Stimulated activated CD8-positive, alpha-beta memory T cell treated with anti-CD3 and anti-CD28 coated beads, Interleukin-15, amount 100 ng/mL, for 48 hours (primary cell): ENCODE measurements around the gene DOK4.
"Not testable (repeated sequence)": the region's sequence is repeated elsewhere in the genome, so short reads cannot be mapped to it uniquely, and the experiment has no call there.

Experiments
- DNase-seq, 2 donors: peaks; one replicate each; pipeline ENCODE4 v3.0.0-alpha.2; 2020; ENCODE audit warnings: low read depth in 2 of 2

DOK4 gene

GRCh38 chr16:57447186-57447962 lies 38.9 kb downstream of the DOK4 start, which contains the start of the genes CIAPIN1 and COQ9:
CIAPIN1 (minus strand) TSS chr16:57447385; CDS start chr16:57440928, 6,457 bp downstream.
COQ9 (plus strand) TSS chr16:57447479; CDS start chr16:57447506, 27 bp downstream.
- DNase-seq = peak; percentile 88 to 90

DNA sequence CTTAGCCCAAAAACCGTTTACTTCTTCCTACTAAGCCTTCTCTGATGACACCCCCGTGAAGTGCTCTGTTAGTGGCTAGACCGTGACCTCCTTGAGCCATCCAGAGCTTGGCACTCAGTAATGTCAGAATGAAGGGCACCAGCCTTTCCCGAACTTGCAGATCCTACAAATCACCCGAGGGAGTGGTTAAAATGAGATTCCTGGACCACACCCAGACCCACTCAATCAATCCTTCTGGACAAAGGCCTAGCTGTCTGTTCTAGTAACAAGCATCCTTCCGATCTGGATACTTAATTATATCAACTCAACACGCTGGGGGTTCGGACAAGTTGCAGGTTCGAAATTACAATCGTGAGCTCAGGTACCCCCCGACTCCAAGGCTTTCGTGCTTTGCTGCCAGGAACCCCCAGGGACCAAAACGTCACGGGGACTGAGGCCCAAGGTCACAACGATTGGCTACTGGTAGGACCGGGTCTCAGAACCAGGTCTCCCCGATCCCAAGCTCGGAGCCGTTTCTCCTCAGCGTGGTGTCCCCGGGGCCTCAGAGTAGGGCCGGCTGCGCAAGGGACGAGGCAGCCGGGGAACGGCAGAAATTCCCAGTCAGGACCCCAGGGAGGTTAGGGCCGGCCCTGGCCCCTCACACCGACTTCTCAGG lies 39.6 kb downstream of the DOK4 start:
- DNase-seq = peak in 1 of 2 donors; percentile 3

DNA sequence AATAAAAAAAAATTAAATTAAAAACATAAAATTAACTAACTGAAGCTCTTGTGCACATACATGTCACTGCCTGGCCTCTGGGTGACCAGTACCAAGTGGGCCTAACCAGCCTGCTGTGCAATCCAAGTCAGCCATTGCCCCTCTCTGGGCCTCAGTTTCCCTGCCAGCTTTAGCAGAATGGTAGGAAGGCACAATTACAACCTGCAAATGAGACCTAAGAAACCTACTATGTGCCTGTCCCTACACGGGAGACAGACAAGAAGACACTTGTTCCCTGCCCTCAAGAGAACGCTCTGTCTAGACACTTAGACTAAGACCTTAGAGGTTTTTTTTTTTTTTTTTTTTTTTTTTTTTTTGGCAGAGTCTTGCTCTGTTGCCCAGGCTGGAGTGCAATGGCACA lies 40.8 kb downstream of the DOK4 start:
- no peak for DNase-seq

DNA sequence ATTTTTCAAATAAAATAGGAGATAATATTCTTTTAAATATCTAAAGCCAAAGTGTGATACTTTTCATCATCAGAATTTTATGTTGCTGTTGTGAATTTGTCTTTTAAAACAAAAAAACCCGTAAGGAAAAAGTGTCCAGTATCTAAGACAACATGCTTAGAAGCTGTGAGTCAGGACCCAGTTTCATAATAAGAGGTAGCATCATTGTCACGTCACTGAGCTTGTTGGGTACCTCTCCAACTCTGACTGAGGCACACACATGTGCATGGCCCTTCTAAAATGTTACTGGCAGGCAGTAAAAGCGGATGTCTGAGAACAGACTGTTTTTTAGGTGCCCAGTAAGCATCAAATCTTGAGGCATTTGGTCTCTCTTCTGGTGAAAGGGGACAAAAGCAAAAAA lies 41.6 kb downstream of the DOK4 start:
- DNase-seq = no peak

- DNase-seq = not testable (repeated sequence)
Measured at GRCh38 chr16:57440551-57440950, 45.7 kb downstream of the DOK4 start.

DNA sequence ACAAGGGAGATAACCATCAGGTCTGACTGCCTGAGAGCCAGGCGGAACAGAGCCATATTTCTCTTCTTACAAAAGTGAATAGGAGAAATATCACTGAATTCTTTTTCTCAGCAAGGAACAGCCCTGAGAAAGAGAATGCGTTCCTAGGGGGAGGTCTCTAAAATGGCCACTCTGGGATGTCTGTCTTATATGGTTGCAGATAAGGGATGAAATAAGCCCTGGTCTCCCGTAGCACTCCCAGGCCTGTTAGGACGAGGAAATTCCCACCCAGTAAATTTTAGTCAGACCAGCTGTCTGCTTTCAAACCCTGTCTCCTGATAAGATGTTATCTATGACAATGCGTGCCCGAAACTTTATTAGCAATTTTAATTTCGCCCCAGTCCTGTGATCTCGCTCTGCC lies 46.3 kb downstream of the DOK4 start:
- DNase-seq = not testable (repeated sequence)

GRCh38 chr16:57435838-57436237 lies 50.5 kb downstream of the DOK4 start:
- DNase-seq = no peak

DNA sequence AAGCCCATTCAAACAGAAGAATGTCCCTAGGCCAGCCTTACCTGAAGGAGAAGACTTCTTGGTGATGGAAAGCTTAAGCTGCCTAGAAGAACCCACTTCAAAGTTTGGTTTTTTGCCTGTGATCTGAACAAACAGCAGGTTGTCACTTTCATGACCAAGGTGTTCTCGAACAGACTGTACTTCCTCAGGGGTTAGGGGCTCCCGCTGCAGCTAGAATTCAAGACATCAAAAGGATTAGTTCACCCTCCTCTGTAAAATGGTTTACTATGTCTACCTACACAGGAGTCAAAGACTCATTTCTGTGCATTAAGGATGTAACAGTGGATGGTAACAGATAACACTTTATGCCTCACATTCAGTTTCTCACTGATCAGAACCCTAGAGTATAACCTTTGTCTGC lies 52.3 kb downstream of the DOK4 start:
- DNase-seq = no peak

- DNase-seq = no peak
Measured at GRCh38 chr16:57432989-57433388, 53.3 kb downstream of the DOK4 start.

DNA sequence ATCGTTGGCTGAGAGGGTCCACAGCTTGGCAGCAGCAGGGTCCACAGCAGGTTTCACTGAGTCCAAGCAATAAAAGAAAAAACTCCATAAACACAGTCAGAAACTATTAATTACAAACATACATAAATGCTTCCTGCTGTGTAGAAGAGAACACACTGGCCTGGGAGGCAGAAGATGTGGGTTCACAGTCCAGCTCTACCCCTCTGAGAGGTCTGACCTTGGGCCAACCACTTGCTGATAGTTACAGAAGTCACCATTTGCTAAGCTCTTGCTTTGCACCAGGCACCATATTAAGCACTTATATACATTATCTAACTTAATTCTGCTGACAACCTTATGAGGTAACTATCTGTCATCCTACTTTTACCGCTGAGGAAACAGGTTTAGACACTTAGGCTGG lies 53.8 kb downstream of the DOK4 start:
- DNase-seq = no peak

- no peak for DNase-seq
Measured at GRCh38 chr16:57430955-57431354, 55.3 kb downstream of the DOK4 start.

DNA sequence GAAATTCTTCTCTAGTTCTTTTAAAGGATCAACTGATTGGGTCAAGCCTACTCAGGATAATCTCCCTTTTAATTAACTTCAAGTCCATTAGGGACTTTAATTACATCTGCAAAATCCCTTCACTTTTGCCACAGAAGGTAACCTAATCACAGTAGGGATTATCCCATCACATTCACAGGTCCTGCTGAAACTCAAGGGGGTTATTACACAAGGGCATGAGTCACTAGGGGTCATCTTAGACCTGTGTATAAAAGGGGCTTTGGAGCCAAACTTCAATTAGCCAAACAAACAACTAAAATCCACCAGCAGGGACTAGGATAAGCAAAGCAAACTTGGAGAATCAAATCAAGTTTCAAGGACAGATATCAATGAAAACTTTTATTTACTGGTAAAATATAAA lies 58.5 kb downstream of the DOK4 start:
- no peak for DNase-seq

DNA sequence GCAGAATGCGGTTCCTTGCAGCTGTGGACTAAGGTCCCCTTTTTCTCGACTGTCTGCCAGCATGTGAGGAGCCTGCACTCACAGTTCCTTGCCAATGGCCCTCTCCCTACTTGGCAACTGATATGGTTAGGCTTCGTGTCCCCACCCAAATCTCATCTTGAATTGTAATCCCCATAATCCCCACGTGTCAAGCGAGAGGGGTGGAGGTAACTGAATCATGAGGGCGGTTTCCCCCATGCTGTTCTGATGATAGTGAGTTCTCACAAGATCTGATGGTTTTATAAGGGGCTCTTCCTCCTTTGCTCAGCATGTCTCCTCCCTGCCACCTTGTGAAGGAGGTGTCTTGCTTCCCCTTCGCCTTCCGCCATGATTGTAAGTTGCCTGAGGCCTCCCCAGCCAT lies 59.0 kb downstream of the DOK4 start:
- no peak for DNase-seq

DNA sequence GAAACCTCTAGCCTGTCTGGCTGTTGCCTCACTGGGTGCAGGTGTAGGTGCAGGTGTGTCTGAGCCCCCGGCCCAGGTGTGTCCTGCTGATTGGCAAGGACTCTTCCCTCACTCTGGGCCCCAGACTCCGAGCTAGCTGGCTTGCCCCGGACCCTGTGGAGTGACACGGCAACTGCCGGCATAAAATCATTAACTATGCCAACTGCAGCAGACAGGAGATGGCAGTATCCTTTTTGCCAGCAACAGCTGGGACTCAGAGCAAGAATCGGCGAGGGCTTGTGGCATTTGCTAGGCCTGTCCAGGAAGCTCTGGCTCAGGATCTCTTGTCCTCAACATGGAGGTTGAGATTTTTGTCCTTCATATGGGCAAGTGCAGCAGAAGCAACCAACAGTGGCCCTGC lies 59.9 kb downstream of the DOK4 start:
- DNase-seq = no peak

GRCh38 chr16:57424583-57424982 lies 61.7 kb downstream of the DOK4 start:
- DNase-seq = no peak

DNA sequence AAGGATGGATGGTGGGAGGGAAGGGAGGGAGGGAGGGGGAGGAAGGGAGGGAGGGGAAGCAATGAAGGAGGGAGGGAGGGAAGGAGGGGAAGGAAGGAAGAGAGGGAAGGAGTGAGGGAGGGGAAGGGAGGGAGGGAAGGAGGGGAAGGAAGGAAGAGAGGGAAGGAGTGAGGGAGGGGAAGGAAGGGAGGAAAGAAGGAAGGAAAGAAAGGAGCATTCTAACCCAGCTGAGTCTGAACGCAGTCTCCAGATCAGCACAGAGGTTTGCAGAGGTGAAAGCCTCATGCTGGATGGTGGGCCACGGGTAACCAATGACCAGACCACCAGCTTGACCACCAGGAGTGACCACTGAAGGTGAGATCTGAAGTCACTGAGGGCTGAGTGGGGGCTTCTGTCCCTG lies 63.1 kb downstream of the DOK4 start:
- DNase-seq = no peak

DNA sequence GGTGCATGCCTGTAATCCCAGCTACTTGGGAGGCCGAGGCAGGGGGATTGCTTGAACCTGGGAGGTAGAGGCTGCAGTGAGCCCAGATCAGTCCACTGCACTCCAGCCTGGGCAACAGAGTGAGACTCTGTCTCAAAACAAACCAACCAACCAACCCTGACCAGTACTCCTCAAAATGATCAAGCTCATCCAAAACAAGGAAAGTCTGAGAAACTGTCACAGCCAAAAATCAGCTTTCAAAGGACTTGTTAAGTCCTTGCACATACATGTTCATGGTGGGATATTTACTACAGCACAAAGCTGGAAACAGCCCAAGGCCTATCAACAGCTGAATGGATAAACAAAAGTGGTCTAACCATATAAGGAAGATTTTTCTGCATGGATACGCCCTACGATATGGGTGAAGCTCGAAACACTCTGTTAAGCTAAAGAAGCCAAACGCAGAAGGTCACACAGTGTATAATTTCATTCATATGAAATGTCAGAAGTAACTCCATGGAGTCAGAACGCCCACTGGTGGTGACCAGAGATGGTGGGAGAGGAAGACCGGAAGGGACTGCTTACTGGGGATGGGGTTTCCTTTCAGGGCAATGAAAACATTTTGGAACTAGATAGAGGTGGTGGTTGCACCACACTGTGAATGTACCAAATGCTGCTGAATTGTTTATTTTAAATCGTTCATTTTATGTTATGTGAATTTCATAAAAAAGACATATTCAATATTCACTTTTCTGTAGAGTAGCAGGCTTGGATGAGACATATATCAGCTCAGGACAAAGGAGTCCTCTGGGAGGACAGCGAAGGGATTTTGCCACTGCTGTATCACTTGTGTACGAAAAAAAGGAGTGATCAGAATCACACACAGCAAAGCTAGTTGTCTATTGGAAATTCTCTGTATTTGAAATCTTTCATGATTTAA lies 64.0 kb downstream of the DOK4 start:
- DNase-seq = no peak
